ENCODE results near the gene BRD4. TPM values are rescaled to one million over a fixed set of nuclear protein-coding genes. Genes with fewer than 3 reads are reported as not detected.
A peak's percentile ranks its signal among the peaks of the same experiment; 100 is the strongest.

Gene BRD4
- total and polyA plus RNA-seq, 2 of the 13 experiments (the other 11 are each of a cell fraction or from before 2014, with no cell fraction given): 10.5 to 11.4 TPM

- no peak for TF ChIP-seq KIAA2018 (CRISPR knock-in tag; IDR thresholded peaks at IDR 0.05; ENCODE audit: borderline replicate concordance)
- no peak for TF ChIP-seq HINFP (CRISPR knock-in tag; IDR thresholded peaks at IDR 0.05; ENCODE audit: low read depth)
- no peak for TF ChIP-seq E2F1 (CRISPR knock-in tag; IDR thresholded peaks at IDR 0.05)
- peak; percentile 97 for TF ChIP-seq FOXP4 (CRISPR knock-in tag; IDR thresholded peaks at IDR 0.05)
- TF ChIP-seq MED13 (CRISPR knock-in tag; IDR thresholded peaks at IDR 0.05): no peak
- TF ChIP-seq NFIB (CRISPR knock-in tag; IDR thresholded peaks at IDR 0.05; ENCODE audit: borderline replicate concordance): no peak
- no peak for TF ChIP-seq PCBP2 (optimal IDR thresholded peaks at IDR 0.05; ENCODE audit: low read depth, low read length, poor library complexity, severe bottlenecking)
- TF ChIP-seq NR2F2 (IDR thresholded peaks at IDR 0.05; ENCODE audit: borderline replicate concordance, low read depth): peak; percentile 90
- TF ChIP-seq ZNF562 (CRISPR knock-in tag; IDR thresholded peaks at IDR 0.05; ENCODE audit: borderline replicate concordance): no peak
- TF ChIP-seq GZF1 (CRISPR knock-in tag; IDR thresholded peaks at IDR 0.05): no peak
- no peak for TF ChIP-seq ZFP62 (CRISPR knock-in tag; IDR thresholded peaks at IDR 0.05)
- TF ChIP-seq HCFC1 (IDR thresholded peaks at IDR 0.05; ENCODE audit: low read depth, low read length): no peak
- peak; percentile 67; the same call in 1 of the 2 replicates for TF ChIP-seq MIER3 (CRISPR knock-in tag; IDR thresholded peaks at IDR 0.05; ENCODE audit: borderline replicate concordance)
- TF ChIP-seq RAD51 (IDR thresholded peaks at IDR 0.05; ENCODE audit: borderline replicate concordance): no peak
- TF ChIP-seq ZNF101 (CRISPR knock-in tag; IDR thresholded peaks at IDR 0.05; ENCODE audit: borderline replicate concordance, low read depth): no peak
- TF ChIP-seq HOXA5 (CRISPR knock-in tag; IDR thresholded peaks at IDR 0.05): 0 out of 2 replicates have a peak, but pooled peaks have one; percentile 50
- TF ChIP-seq NFRKB (IDR thresholded peaks at IDR 0.05): no peak
Observed at GRCh38 chr19:15297416-15298224, 34.7 kb downstream of the BRD4 start (continued).
